Sciatic nerve (tissue), 2 donors: ENCODE results near the gene RNU1-1. TPM values are rescaled to one million over a fixed set of nuclear protein-coding genes. Genes with fewer than 3 reads are reported as not detected.
"Not testable (repeated sequence)": the region's sequence is repeated elsewhere in the genome, so short reads cannot be mapped to it uniquely, and the experiment has no call there.

ENCODE experiments used
- ATAC-seq: fragments of 200-7000 bp; cut with Tn5 transposase; one replicate; pipeline ENCODE4 v1.9.1; 2020; ENCODE audit warnings: mild to moderate bottlenecking, moderate library complexity
- DNase-seq: peaks from one replicate; pipeline ENCODE4 v3.0.0-alpha.2; 2020; ENCODE audit warnings: low spot score
- intact Hi-C: fragments of 100-400 bp; cut with DNase I; formaldehyde crosslinking; loops from one replicate; pipeline ENCODE4 v1.14.2; 2022
- total RNA-seq: library from RNA; stranded (reverse); fragmentation: NEBNext Ultra II Directional; extraction: Animal tissue kit (Norgen Biotek cat#: 25700); gene quantifications from one replicate; pipeline ENCODE4 v1.2.1, GENCODE V29; 2021
- donor health status: DM: no; HTN: no; CAD: no.
- donor health status: DM: no; HTN: no; CAD: no.

RNU1-1 gene
- total RNA-seq, 1 donor from 2014 or later: 13,769 TPM

DNA sequence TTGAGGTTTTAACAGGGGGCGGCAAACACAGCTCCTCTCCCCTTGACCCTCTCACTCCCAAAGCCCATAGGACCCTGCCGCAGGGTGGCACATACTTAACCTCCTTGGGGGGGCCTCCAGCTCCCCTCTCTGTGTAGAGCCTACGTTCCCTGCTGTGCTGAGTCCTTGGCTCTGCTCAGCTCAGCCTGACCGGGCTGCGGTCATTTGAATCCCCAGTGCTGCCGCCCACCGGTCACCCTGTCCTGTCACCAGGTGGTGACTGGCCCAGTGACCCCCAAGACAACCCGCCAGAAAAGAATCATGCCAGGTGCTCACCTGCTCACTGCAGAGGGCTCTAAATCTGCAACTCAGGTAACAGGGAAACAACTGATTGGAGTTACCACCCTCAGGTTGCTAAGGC, 12.6 kb downstream of the RNU1-1 start:
- DNase-seq, ATAC-seq, intact Hi-C loops: not testable (repeated sequence)

DNA sequence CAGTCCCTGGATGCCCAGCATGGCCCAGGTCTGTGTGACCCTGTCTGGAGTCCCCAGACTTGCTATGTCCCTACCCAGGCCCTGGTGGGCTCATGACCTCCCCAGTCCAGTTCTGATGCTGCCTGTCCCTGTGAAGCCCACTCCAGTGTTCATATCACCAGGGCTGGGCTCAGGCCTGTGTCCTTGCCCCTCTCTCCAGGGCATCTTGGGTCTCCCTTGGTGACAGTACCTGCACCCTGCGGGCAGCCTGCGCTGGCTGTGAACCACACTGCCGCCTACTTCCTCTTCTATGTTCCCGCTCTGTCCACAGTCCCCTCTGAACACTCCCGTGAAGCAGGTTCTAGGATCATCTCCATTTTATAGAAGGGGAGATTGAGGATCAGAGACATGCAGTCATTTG, 13.1 kb downstream of the RNU1-1 start:
- intact Hi-C loops, ATAC-seq, DNase-seq: not testable (repeated sequence)

DNA sequence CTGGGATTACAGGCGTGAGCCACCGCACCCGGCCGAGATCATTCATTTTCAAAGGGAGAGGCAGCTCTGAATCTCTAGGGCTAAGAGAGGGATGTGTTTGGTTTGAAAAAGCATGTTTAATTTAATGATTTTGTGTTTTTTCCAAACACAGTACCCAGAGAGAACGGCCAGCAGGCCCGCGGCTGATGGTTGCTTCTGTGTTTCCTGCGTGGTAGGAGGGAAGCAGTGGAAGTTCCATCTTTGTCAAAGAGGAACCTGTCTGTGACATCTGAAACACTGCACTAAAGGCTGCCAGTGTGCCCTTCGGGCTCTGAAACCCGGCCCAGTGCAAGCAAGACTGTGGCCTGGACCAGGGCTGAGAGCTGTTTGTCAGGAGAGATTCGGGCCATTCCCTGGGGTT, 13.6 kb downstream of the RNU1-1 start:
- intact Hi-C loops, ATAC-seq, DNase-seq: not testable (repeated sequence)

DNA sequence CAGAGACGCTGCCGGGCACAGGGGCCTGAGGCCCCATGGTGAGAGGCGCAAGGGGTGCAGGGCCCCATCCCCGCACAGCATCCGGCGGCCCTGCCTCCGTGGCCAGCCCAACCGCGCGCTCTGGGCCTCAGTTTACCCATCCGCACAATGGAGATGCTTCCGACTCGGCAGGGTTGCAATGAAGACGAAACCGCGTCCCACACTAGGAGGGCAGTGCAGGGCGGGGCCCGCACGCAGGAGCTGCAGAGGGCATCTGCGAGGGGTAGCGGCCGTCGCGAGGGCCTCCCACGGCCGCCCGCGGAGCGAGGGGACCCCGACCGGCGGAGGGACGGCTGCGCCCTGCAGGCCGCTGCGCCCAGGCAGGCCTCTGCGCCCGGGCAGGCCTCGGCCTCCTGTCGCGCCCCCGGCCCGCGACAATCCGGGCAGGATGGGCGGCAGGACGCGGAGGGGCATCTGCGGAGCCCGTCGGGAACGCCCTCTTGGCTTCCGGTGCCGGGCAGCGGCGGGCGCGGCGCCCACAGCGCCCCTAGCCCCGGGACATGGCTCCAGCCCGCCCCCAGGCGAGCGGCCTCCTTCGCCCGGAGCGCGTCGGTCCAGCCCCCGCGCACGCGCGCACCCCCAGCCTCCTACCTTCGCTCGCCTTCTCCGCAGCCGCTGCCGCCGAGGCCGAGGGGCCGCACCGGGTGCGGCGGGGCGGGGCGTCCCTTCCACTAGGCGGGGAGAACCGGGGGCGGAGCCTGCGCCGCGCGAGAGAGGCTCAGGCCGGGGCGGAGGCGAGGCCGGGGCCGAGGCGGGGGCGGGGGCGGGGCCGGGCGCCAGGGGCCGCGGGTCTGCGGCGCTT, 15.3 kb downstream of the RNU1-1 start:
- ATAC-seq: peak; percentile 90
- intact Hi-C loops: no loop called here
- peak; percentile 94 for DNase-seq

DNA sequence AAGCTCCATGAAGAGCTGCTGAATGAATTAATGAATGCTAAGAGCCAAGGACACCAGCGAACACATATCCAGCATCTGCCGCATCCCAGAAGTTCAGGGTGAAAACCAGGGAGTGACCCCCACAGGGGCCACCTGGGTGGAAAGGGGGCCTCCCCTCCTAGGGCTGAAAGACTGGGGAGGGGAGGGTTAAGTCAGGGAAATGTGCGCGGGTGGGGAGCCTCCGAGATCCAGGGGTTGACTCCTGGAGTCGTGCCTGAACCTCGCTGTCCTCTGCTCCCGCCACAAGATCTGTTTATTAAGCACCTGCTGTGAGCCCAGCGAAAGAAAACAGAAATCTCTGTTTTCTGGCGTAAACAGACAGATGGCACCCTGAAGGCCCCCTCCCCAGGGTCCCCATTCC, 16.0 kb downstream of the RNU1-1 start:
- DNase-seq: peak; percentile 49
- intact Hi-C loops, ATAC-seq: not testable (repeated sequence)

DNA sequence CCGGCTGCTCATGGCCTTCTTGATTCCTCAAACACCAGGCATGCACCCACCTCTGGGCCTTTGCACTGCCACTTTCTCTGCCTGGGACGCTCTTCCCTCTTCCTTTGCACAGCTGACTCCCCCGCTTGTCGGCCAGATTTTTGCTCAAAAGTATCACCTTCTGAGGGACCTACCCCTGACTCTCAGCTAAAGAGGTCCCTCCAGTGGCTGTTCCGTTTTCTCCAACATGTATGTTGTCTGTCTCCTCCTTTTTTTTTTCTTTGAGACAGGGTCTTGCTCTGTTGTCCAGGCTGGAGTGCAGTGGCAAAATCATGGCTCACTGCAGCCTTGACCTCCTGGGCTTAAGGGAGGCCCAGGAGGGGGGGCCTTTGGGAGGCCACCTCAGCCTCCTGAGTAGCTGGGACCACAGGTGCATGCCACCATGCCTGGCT, 16.6 kb downstream of the RNU1-1 start:
- not testable (repeated sequence) for ATAC-seq
- peak; percentile 47 for DNase-seq

DNA sequence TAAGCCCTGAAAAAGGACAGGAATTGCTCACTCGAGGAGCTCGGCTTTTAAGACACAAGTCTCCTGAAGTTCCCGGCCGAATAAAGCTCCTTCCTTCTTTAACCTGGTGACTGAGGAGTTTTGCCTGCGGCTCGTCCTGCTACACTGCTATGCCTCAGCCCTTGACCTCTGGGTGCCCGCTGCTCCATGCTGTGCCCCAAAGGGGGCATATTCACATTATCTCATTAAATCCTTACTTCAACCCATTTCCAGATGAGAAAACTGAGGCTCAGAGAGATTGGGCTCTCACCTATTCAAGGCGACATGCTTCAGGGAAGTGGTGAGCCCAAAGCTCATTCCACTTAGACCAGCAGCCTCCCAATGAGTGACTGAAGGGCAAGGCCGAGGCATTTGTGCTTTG, 20.4 kb downstream of the RNU1-1 start:
- peak; percentile 18 for DNase-seq
- intact Hi-C loops, ATAC-seq: not testable (repeated sequence)

More for the DNA sequence above, 16.6 kb downstream of the RNU1-1 start:
- intact Hi-C loops: not testable (repeated sequence)

DNA sequence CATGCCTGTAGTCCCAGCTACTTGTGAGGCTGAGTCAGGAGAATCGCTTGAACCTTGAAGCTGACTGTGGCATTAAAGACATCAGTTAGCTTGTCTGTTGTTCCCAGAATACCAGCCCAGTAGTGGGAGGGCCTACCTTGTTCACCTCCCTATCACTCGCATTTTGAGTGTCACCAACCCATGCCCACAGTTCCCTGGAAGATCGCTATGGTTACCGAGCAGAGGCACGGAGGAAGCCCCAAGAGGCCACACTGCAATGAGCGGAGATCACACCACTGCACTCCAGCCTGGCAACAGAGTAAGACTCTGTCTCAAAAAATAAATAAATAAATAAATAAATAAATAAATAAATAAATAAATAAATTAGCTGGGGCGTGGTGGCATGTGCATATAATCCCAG, 21.1 kb downstream of the RNU1-1 start:
- intact Hi-C loops, ATAC-seq, DNase-seq: not testable (repeated sequence)

DNA sequence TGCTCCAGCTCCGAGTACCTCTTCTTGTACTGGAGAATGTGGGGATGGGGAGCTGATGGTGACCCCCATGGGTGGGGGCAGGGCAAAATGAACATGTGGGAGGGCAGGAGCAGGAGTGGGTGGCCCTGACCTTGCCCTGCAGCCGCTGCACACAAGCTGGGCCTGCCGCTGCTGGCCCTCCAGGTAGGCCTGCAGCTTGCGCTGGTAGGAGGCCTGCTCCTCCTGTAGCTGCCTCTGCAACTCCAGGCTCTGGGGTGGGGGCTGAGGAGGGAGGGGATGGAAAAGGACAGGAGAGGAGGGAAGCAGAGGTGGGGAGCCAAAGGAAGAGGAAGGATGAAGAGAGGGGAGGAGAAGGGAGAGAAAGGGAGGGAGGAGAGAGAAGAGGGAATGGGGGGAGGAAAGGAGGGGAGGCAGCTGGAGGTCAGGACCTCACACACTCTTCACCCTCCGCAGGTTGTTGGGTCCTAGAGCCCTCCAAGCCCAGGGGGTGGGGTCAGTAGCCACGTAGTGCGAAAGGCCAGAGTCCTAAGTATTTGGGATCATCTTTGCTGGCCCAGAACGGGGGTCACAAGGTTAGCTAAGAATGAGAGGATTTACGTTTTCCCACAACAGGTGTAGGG, 22.9 kb downstream of the RNU1-1 start:
- intact Hi-C loops: no loop called here
- ATAC-seq: no peak
- peak; percentile 40 for DNase-seq

DNA sequence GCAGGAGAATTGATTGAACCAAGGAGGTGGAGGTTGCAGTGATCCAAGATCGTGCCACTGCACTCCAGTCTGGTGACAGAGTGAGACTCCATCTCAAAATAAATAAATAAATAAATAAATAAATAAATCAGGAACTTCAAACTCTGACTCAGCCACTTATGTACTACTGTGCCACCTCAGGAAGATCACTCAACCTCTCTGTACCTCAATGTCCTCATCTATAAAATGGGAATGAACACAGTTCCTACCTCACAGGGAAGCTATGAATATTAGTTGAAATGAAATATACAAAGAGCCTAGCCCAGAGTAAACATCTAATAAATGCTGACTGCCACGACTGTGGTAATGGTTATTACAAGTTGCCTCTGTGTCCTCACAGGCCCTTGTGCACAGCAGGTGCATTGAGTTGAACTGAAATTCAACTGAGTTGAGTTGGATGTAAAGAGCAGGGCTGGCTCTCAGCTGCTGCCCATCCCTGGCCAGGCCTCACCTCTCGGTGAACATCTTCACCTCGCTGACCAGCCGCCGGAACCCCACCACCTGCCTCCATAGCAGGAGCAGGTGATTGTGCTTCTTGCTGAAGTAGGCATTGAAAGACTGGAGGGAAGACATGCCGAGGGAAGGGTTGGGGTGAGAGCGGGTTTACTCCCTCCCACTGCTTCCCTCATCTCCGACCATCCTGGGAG, 24.7 kb downstream of the RNU1-1 start:
- DNase-seq: peak; percentile 36
- ATAC-seq, intact Hi-C loops: not testable (repeated sequence)

DNA sequence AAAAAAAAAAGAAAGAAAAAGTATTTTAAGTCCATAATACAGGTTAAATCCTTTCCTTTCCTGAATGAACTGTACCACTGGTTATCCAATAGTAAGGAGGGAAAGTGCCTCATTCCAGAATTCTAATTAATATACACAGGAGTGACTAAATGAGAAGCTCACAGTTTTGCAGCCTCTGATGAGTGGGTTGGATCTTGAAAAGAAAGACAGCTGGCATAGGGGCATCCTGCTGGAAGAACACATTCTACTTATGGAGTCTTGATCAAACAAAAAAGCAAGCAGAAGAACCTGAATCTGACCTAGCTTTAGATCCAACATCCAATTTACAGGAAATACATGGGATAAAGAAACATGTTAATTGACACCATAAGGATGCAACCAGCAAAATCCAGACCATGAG, 27.1 kb downstream of the RNU1-1 start:
- ATAC-seq, DNase-seq, intact Hi-C loops: not testable (repeated sequence)

DNA sequence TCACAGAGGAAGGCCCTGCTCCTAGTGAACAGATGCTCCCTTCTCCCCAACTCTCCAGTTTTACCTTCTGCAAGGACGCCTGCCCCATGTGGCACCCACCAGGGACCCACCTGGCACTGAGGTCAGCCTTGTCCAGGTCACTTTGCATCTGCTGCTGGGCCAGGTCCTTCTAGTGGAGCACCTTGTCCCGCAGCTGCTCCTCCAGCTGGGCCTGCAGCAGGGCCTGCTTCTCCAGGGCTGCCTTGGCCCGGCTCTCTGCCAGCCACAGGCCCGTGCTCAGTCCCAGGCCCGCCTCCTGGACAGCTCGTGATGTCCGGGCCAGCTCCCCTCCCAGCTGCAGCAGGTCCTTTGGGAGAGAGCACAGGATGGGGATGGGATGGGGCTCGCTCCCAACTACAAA, 27.8 kb downstream of the RNU1-1 start:
- intact Hi-C loops, ATAC-seq: not testable (repeated sequence)
- peak; percentile 40 for DNase-seq

DNA sequence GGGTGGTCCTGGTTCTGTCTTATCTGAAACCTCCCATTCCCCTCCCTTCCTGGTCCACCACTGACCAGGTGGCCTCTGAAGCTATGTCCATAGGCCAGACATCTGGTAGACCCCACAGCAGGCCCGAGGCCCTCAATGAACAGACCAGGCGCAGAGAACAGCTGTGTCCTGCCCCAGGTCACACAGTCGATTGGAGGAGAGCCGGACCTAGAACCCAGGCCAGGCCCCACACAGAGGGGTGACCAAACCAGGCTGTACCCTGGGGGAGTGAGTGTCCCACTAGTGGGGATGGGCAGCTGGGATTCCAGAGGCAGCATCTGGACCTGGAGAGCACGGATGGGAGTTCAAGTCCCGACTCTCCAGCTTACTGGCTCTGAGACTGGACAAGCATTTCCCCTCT, 29.2 kb downstream of the RNU1-1 start:
- ATAC-seq (no peak), DNase-seq (no peak)
- intact Hi-C loops: no loop called here

DNA sequence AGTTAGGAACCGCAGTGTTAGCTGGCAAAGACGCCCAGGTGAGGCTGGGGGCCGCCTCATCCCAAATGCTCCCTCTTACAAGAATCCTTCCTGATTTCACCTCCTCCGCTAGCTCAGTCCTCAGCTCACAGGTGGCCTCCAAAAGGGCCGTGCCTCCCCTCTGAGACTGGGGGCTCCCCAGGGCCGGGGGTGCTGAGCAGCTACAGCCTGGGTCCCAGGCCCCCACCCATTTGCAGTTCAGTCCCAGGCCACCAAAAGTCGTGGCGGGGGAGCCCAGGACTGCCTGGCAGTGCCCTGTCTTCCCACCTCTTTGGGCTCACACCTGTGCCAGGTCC, 29.6 kb downstream of the RNU1-1 start:
- intact Hi-C loops: no loop called here
- DNase-seq (peak; percentile 47), ATAC-seq (no peak)

DNA sequence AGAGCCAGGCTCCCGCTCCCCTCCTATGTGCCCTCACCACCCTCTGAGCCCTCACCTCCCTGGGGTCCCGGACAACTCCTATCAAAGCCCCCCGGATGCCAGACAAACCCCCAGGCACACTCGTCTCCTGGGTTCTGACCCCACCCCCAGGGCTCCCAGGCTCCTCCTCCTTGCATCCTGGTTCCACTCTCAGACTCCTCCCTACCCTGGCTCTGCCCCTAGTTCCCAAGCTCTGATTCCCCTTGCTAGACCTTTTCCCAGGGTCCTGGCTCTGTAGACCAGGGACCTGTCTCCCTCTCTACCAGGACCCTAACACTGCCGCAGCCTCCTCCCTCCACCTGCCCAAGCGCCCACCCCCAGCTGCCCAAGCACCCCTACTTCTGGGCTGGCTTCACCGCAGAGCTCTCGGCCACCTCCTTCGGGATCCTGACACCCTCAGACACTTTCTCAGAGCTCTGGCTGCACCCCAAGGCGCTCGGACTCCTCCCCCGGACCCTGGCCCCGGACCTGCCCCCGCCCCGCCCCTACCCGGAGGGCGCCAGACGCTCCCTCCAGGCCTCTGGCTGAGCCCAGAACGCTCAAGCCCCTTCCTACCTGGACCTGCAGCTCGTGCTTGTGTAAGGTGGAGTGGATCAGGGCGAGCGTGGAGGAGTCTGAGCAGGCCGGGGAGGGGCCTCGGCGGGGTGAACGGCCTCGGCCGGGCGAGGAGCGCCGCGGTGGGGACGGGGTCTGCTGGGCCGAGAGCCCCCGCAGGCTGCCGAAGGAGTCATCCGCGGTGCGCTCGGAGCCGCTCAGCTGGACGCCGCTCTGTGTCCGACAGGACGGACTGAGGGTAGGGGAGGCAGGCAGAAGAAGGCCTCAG, 30.2 kb downstream of the RNU1-1 start:
- ATAC-seq, DNase-seq, intact Hi-C loops: not testable (repeated sequence)

DNA sequence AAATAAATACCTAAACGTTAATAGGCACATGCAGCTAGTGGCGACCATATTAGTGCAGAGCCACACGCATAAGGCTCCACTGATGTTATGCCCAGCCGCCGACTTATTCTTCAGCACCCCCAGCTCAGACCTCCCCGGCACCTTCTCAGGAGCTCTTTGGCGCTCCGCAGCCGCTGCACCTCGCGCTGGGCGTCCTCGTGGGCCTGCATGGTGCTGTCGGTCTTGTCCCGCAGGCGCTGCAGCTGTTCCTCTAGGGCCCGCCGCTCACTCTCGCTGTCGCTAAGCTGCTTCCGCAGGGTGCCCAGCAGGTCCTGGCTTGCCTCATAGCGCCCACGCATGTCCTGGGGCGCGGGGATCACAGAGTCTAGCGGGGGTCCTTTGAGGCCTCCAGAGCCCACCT, 30.9 kb downstream of the RNU1-1 start:
- ATAC-seq: peak; percentile 20
- DNase-seq, intact Hi-C loops: not testable (repeated sequence)

DNA sequence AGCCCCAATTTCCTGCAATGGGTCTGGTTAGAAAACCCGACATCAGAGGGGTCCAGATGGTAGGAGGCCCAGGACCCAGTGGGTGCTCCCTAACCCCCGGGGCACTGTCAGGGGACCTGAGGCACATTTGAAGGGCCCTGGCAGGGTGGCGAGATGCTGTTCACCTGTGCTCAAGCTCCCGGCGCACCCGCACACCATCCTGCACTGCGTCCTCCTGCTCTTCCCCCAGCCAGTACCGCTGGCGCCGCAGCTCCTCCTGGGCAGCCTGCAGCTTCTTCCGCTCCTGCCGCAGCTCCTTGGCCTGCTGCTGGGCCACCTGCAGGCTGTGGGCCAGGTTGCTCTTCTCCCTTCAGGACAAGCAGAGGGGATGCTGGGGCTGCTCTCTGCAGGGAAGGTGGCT, 36.0 kb downstream of the RNU1-1 start:
- no peak for DNase-seq
- intact Hi-C loops: no loop called here
- no peak for ATAC-seq
